Naive B cell (primary cell): ENCODE data around the gene REC114. TPM values are rescaled to one million over a fixed set of nuclear protein-coding genes. Genes with fewer than 3 reads are reported as not detected.
"Not testable (repeated sequence)": the region's sequence is repeated elsewhere in the genome, so short reads cannot be mapped to it uniquely, and the experiment has no call there.

Source experiments
- ATAC-seq, 2 donors: fragments of 150-1000 bp; cut with Tn5 transposase; 2 replicates each; pipeline ENCODE4 v1.10.0; 2021; ENCODE audit warnings: low read depth in 2 of 2, mild to moderate bottlenecking in 2 of 2, moderate library complexity in 2 of 2
- DNase-seq: peaks from one replicate; pipeline ENCODE4 v3.0.0; 2022
- H3K27ac Mint-ChIP-seq, 6 donors: one replicate each; pipeline ENCODE4 v1.8.0; 2020 to 2022; ENCODE audit warnings: mild to moderate bottlenecking in 6 of 6, mixed read lengths in 6 of 6, moderate library complexity in 5 of 6, inconsistent platforms in 2 of 6
- H3K27me3 Mint-ChIP-seq, 3 donors: one replicate each; pipeline ENCODE4 v1.8.0; 2021 to 2022; ENCODE audit warnings: mixed read lengths in 3 of 3, mild to moderate bottlenecking in 1 of 3
- H3K36me3 Mint-ChIP-seq, 2 donors: one replicate each; pipeline ENCODE4 v1.8.0; 2020 to 2022; ENCODE audit warnings: mixed read lengths in 2 of 2, inconsistent platforms in 1 of 2, mild to moderate bottlenecking in 1 of 2
- H3K4me1 Mint-ChIP-seq, 3 donors: one replicate each; pipeline ENCODE4 v1.8.0; 2020 to 2022; ENCODE audit warnings: mixed read lengths in 3 of 3, inconsistent platforms in 1 of 3, mild to moderate bottlenecking in 1 of 3, moderate library complexity in 1 of 3
- H3K4me3 Mint-ChIP-seq, 8 donors: one replicate each; pipeline ENCODE4 v1.8.0; 2020 to 2022; ENCODE audit warnings: mild to moderate bottlenecking in 8 of 8, mixed read lengths in 8 of 8, moderate library complexity in 8 of 8, inconsistent platforms in 2 of 8
- H3K9me3 Mint-ChIP-seq, 7 donors: one replicate each; pipeline ENCODE4 v1.8.0; 2020 to 2022; ENCODE audit warnings: mixed read lengths in 7 of 7, mild to moderate bottlenecking in 5 of 7, inconsistent platforms in 2 of 7, moderate library complexity in 1 of 7
- polyA plus RNA-seq, 6 donors: library from polyadenylated mRNA; unstranded; fragments of 300-500 nt; fragmentation: Illumina TruSeq; gene quantifications; one replicate each; pipeline ENCODE4 v1.2.3, GENCODE V29; 2021; ENCODE audit warnings: low read depth in 6 of 6

The REC114 gene
- not detected for polyA plus RNA-seq

GRCh38 chr15:73442968-73443367 is at the start of gene REC114:
TSS of gene REC114 (plus strand) at chr15:73443164. CDS start at chr15:73443186, 22 bp downstream.
- H3K9me3 Mint-ChIP-seq, result peaks cover 0 to 9% (median 2%) of the 10 kb centered on the region in 7 donors
- H3K27ac Mint-ChIP-seq, result no peak within 1 kb of the TSS

GRCh38 chr15:73393336-73393735 is 49.6 kb upstream of the REC114 start:
- Mint-ChIP-seq H3K4me3 (no peak overlapping the region), H3K27ac (no peak overlapping the region), H3K27me3 (peaks cover 14 to 39% (median 19%) of the 10 kb centered on the region in 3 donors), H3K36me3 (no peaks in the 10 kb centered on the region), H3K4me1 (no peaks in the 10 kb centered on the region), H3K9me3 (peaks cover 0 to 2% (median 0%) of the 10 kb centered on the region in 7 donors)
- no peak for DNase-seq
- ATAC-seq, result no peak

More at GRCh38 chr15:73442968-73443367, at the start of gene REC114:
- ATAC-seq, result no peak
- H3K4me3 Mint-ChIP-seq, result no peak within 1 kb of the TSS
- peaks cover 0 to 3% (median 0%) of the 10 kb centered on the region in 3 donors for H3K4me1 Mint-ChIP-seq
- DNase-seq, result no peak
- H3K36me3 Mint-ChIP-seq, result no peaks in the 10 kb centered on the region
- peaks cover 13 to 41% (median 25%) of the 10 kb centered on the region in 3 donors for H3K27me3 Mint-ChIP-seq

- H3K9me3 Mint-ChIP-seq, result peaks cover 0 to 2% (median 0%) of the 10 kb centered on the region in 7 donors
- no peak overlapping the region for H3K4me3 Mint-ChIP-seq
- H3K27me3 Mint-ChIP-seq, result peaks cover 17 to 47% (median 29%) of the 10 kb centered on the region in 3 donors
- DNase-seq (no peak), ATAC-seq (no peak)
- no peaks in the 10 kb centered on the region for H3K4me1 Mint-ChIP-seq
- no peaks in the 10 kb centered on the region for H3K36me3 Mint-ChIP-seq
- H3K27ac Mint-ChIP-seq, result no peak overlapping the region
These were observed 48.2 kb upstream of the REC114 start for GRCh38 chr15:73394782-73395181.

- Mint-ChIP-seq H3K27ac (no peak overlapping the region), H3K36me3 (no peaks in the 10 kb centered on the region)
- ATAC-seq, result no peak
These were observed 47.3 kb upstream of the REC114 start for GRCh38 chr15:73395671-73396070.

GRCh38 chr15:73397461-73397860 is 45.5 kb upstream of the REC114 start:
- Mint-ChIP-seq H3K4me1 (no peaks in the 10 kb centered on the region), H3K27ac (no peak overlapping the region), H3K36me3 (no peaks in the 10 kb centered on the region), H3K4me3 (no peak overlapping the region), H3K9me3 (no peaks in the 10 kb centered on the region), H3K27me3 (peaks cover 13 to 36% (median 24%) of the 10 kb centered on the region in 3 donors)
- ATAC-seq (no peak), DNase-seq (no peak)

More at GRCh38 chr15:73395671-73396070, 47.3 kb upstream of the REC114 start:
- H3K4me1 Mint-ChIP-seq, result no peaks in the 10 kb centered on the region
- peaks cover 0 to 2% (median 0%) of the 10 kb centered on the region in 7 donors for H3K9me3 Mint-ChIP-seq
- DNase-seq, result no peak
- peaks cover 13 to 47% (median 33%) of the 10 kb centered on the region in 3 donors for H3K27me3 Mint-ChIP-seq
- no peak overlapping the region for H3K4me3 Mint-ChIP-seq

GRCh38 chr15:73398861-73399260 is 44.1 kb upstream of the REC114 start:
- no peak for DNase-seq
- H3K4me1 Mint-ChIP-seq, result no peaks in the 10 kb centered on the region

GRCh38 chr15:73400222-73400621 is 42.7 kb upstream of the REC114 start:
- ATAC-seq, DNase-seq: not testable (repeated sequence)

More at GRCh38 chr15:73398861-73399260, 44.1 kb upstream of the REC114 start:
- H3K27ac Mint-ChIP-seq, result no peak overlapping the region
- peaks cover 10 to 31% (median 24%) of the 10 kb centered on the region in 3 donors for H3K27me3 Mint-ChIP-seq
- no peak for ATAC-seq
- H3K36me3 Mint-ChIP-seq, result no peaks in the 10 kb centered on the region
- H3K9me3 Mint-ChIP-seq, result no peaks in the 10 kb centered on the region
- H3K4me3 Mint-ChIP-seq, result no peak overlapping the region

GRCh38 chr15:73403171-73403570 is 39.8 kb upstream of the REC114 start:
- H3K27ac Mint-ChIP-seq, result no peak overlapping the region
- H3K4me3 Mint-ChIP-seq, result no peak overlapping the region
- DNase-seq, result no peak
- ATAC-seq, result no peak
- H3K9me3 Mint-ChIP-seq, result no peaks in the 10 kb centered on the region
- no peaks in the 10 kb centered on the region for H3K4me1 Mint-ChIP-seq
- no peaks in the 10 kb centered on the region for H3K36me3 Mint-ChIP-seq
- H3K27me3 Mint-ChIP-seq, result peaks cover 15 to 23% (median 22%) of the 10 kb centered on the region in 3 donors

More at GRCh38 chr15:73400222-73400621, 42.7 kb upstream of the REC114 start:
- H3K9me3 Mint-ChIP-seq, H3K27ac Mint-ChIP-seq, H3K4me1 Mint-ChIP-seq, H3K4me3 Mint-ChIP-seq, H3K36me3 Mint-ChIP-seq: not testable (repeated sequence)
- H3K27me3 Mint-ChIP-seq, result peaks cover 15 to 29% (median 22%) of the 10 kb centered on the region in 3 donors

GRCh38 chr15:73414876-73415275 is 28.1 kb upstream of the REC114 start:
- DNase-seq, result no peak
- peaks cover 0 to 2% (median 0%) of the 10 kb centered on the region in 7 donors for H3K9me3 Mint-ChIP-seq
- H3K4me1 Mint-ChIP-seq, result no peaks in the 10 kb centered on the region
- H3K36me3 Mint-ChIP-seq, result no peaks in the 10 kb centered on the region
- H3K4me3 Mint-ChIP-seq, result no peak overlapping the region
- no peak for ATAC-seq
- H3K27me3 Mint-ChIP-seq, result peaks cover 24 to 31% (median 27%) of the 10 kb centered on the region in 3 donors
- no peak overlapping the region for H3K27ac Mint-ChIP-seq

GRCh38 chr15:73424506-73424905 is 18.5 kb upstream of the REC114 start:
- no peaks in the 10 kb centered on the region for H3K36me3 Mint-ChIP-seq
- no peak for ATAC-seq
- peaks cover 0 to 4% (median 0%) of the 10 kb centered on the region in 7 donors for H3K9me3 Mint-ChIP-seq
- no peak overlapping the region for H3K4me3 Mint-ChIP-seq
- no peaks in the 10 kb centered on the region for H3K4me1 Mint-ChIP-seq
- peaks cover 19 to 25% (median 20%) of the 10 kb centered on the region in 3 donors for H3K27me3 Mint-ChIP-seq
- DNase-seq, result no peak
- no peak overlapping the region for H3K27ac Mint-ChIP-seq

GRCh38 chr15:73425510-73425909 is 17.5 kb upstream of the REC114 start:
- Mint-ChIP-seq H3K4me3 (no peak overlapping the region), H3K9me3 (peaks cover 0 to 4% (median 0%) of the 10 kb centered on the region in 7 donors), H3K4me1 (no peaks in the 10 kb centered on the region), H3K36me3 (no peaks in the 10 kb centered on the region), H3K27me3 (peaks cover 20 to 28% (median 24%) of the 10 kb centered on the region in 3 donors), H3K27ac (no peak overlapping the region)
- ATAC-seq, result no peak
- no peak for DNase-seq

- no peak for ATAC-seq
- H3K36me3 Mint-ChIP-seq, result no peaks in the 10 kb centered on the region
- no peak overlapping the region for H3K4me3 Mint-ChIP-seq
- no peaks in the 10 kb centered on the region for H3K4me1 Mint-ChIP-seq
- no peak overlapping the region for H3K27ac Mint-ChIP-seq
- peaks cover 0 to 1% (median 0%) of the 10 kb centered on the region in 7 donors for H3K9me3 Mint-ChIP-seq
- peaks cover 16 to 34% (median 19%) of the 10 kb centered on the region in 3 donors for H3K27me3 Mint-ChIP-seq
- DNase-seq, result no peak
These were observed 16.5 kb upstream of the REC114 start for GRCh38 chr15:73426323-73426994.

GRCh38 chr15:73431329-73431728 is 11.6 kb upstream of the REC114 start:
- not testable (repeated sequence) for DNase-seq, H3K4me1 Mint-ChIP-seq, H3K36me3 Mint-ChIP-seq, H3K4me3 Mint-ChIP-seq, H3K27ac Mint-ChIP-seq, H3K9me3 Mint-ChIP-seq, ATAC-seq
- peaks cover 21 to 51% (median 22%) of the 10 kb centered on the region in 3 donors for H3K27me3 Mint-ChIP-seq

GRCh38 chr15:73433873-73434272 is 9.1 kb upstream of the REC114 start:
- peaks cover 4 to 8% of the 10 kb centered on the region in 2 donors for H3K36me3 Mint-ChIP-seq
- no peak for DNase-seq
- H3K4me3 Mint-ChIP-seq, result no peak overlapping the region
- H3K27ac Mint-ChIP-seq, result no peak overlapping the region
- no peak for ATAC-seq
- no peaks in the 10 kb centered on the region for H3K4me1 Mint-ChIP-seq
- H3K27me3 Mint-ChIP-seq, result peaks cover 12 to 52% (median 15%) of the 10 kb centered on the region in 3 donors
- peaks cover 0 to 5% (median 1%) of the 10 kb centered on the region in 7 donors for H3K9me3 Mint-ChIP-seq
